Measurements from ENCODE around the gene HABP2.

HABP2 gene

GRCh38 chr10:113524120-113524519 lies 28.7 kb upstream of the HABP2 start:
- H2AFZ ChIP-seq (ENCODE audit: low read depth, low read length, severe bottlenecking): no peak overlapping the region
- no peaks in the 10 kb centered on the region for H4K20me1 ChIP-seq (ENCODE audit: low read depth, low read length)
- no peak overlapping the region for H3K27ac ChIP-seq (ENCODE audit: low read depth, low read length)
- H3K9ac ChIP-seq (ENCODE audit: low read length): no peak overlapping the region
- no peaks in the 10 kb centered on the region for H3K36me3 ChIP-seq (ENCODE audit: low read length)
- no peak overlapping the region for H3K4me2 ChIP-seq (ENCODE audit: low read depth, low read length, poor library complexity, severe bottlenecking)
- H3K4me3 ChIP-seq (ENCODE audit: insufficient read depth, low read length, poor library complexity, severe bottlenecking): no peak overlapping the region
- no peaks in the 10 kb centered on the region for H3K27me3 ChIP-seq (ENCODE audit: low read length)
- H3K79me2 ChIP-seq (ENCODE audit: insufficient read depth, low read length): no peaks in the 10 kb centered on the region
- no peaks in the 10 kb centered on the region for H3K9me2 ChIP-seq (replicated peaks; ENCODE audit: insufficient read depth, low read length)
- H3F3A ChIP-seq (ENCODE audit: insufficient read depth): no peaks in the 10 kb centered on the region
- H3K9me3 ChIP-seq (ENCODE audit: insufficient read depth, low read length): no peaks in the 10 kb centered on the region
- TF ChIP-seq CTCF (IDR thresholded peaks at IDR 0.05; ENCODE audit: insufficient read depth, low read length, poor library complexity, severe bottlenecking) (no peak), EZH2phosphoT487 (conservative IDR thresholded peaks at IDR 0.05; ENCODE audit: low read length) (no peak)

- Histone ChIP-seq H3K9me2 (replicated peaks; ENCODE audit: insufficient read depth, low read length) (no peaks in the 10 kb centered on the region), H4K20me1 (ENCODE audit: low read depth, low read length) (no peaks in the 10 kb centered on the region), H2AFZ (ENCODE audit: low read depth, low read length, severe bottlenecking) (no peak overlapping the region), H3K36me3 (ENCODE audit: low read length) (no peaks in the 10 kb centered on the region), H3F3A (ENCODE audit: insufficient read depth) (no peaks in the 10 kb centered on the region), H3K79me2 (ENCODE audit: insufficient read depth, low read length) (no peaks in the 10 kb centered on the region), H3K27me3 (ENCODE audit: low read length) (no peaks in the 10 kb centered on the region), H3K4me3 (ENCODE audit: insufficient read depth, low read length, poor library complexity, severe bottlenecking) (no peak overlapping the region), H3K9me3 (ENCODE audit: insufficient read depth, low read length) (no peaks in the 10 kb centered on the region), H3K9ac (ENCODE audit: low read length) (no peak overlapping the region), H3K27ac (ENCODE audit: low read depth, low read length) (no peak overlapping the region), H3K4me2 (ENCODE audit: low read depth, low read length, poor library complexity, severe bottlenecking) (no peak overlapping the region)
- TF ChIP-seq EZH2phosphoT487 (conservative IDR thresholded peaks at IDR 0.05; ENCODE audit: low read length) (no peak), CTCF (IDR thresholded peaks at IDR 0.05; ENCODE audit: insufficient read depth, low read length, poor library complexity, severe bottlenecking) (no peak)
Measured at GRCh38 chr10:113524539-113525490, 28.0 kb upstream of the HABP2 start.

DNA sequence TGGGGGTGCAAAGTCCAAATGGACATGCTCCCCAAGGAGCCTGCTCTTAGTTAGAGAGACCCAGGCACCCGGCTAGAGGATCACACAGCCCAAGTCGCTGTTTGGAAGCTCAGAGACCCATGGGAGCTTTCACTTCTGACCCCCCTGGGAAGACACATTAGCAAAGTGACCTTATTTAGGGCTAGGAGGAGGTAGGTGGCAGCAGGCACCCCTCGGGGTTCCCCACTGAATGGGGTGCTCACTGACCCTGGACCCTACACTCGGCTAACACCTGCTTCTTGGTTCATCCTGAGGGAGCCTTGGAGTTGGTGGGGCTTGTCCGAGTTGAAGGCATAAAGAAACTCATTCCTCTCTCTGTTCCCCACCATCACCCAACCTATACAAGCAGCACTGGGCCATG lies 27.1 kb upstream of the HABP2 start:
- Histone ChIP-seq H3F3A (ENCODE audit: insufficient read depth) (no peaks in the 10 kb centered on the region), H3K4me2 (ENCODE audit: low read depth, low read length, poor library complexity, severe bottlenecking) (no peak overlapping the region), H4K20me1 (ENCODE audit: low read depth, low read length) (no peaks in the 10 kb centered on the region), H3K9ac (ENCODE audit: low read length) (no peak overlapping the region), H3K9me3 (ENCODE audit: insufficient read depth, low read length) (no peaks in the 10 kb centered on the region), H3K4me3 (ENCODE audit: insufficient read depth, low read length, poor library complexity, severe bottlenecking) (no peak overlapping the region), H3K36me3 (ENCODE audit: low read length) (no peaks in the 10 kb centered on the region), H3K9me2 (replicated peaks; ENCODE audit: insufficient read depth, low read length) (no peaks in the 10 kb centered on the region), H3K79me2 (ENCODE audit: insufficient read depth, low read length) (no peaks in the 10 kb centered on the region), H3K27me3 (ENCODE audit: low read length) (no peaks in the 10 kb centered on the region), H2AFZ (ENCODE audit: low read depth, low read length, severe bottlenecking) (no peak overlapping the region), H3K27ac (ENCODE audit: low read depth, low read length) (no peak overlapping the region)
- no peak for TF ChIP-seq CTCF (IDR thresholded peaks at IDR 0.05; ENCODE audit: insufficient read depth, low read length, poor library complexity, severe bottlenecking)
- no peak for TF ChIP-seq EZH2phosphoT487 (conservative IDR thresholded peaks at IDR 0.05; ENCODE audit: low read length)
